ENCODE results near the gene SNCB. TPM values are rescaled to one million over a fixed set of nuclear protein-coding genes. Genes with fewer than 3 reads are reported as not detected.

SNCB gene
- total RNA-seq, result 0.12 and 0.13 TPM in 2 replicates

DNA sequence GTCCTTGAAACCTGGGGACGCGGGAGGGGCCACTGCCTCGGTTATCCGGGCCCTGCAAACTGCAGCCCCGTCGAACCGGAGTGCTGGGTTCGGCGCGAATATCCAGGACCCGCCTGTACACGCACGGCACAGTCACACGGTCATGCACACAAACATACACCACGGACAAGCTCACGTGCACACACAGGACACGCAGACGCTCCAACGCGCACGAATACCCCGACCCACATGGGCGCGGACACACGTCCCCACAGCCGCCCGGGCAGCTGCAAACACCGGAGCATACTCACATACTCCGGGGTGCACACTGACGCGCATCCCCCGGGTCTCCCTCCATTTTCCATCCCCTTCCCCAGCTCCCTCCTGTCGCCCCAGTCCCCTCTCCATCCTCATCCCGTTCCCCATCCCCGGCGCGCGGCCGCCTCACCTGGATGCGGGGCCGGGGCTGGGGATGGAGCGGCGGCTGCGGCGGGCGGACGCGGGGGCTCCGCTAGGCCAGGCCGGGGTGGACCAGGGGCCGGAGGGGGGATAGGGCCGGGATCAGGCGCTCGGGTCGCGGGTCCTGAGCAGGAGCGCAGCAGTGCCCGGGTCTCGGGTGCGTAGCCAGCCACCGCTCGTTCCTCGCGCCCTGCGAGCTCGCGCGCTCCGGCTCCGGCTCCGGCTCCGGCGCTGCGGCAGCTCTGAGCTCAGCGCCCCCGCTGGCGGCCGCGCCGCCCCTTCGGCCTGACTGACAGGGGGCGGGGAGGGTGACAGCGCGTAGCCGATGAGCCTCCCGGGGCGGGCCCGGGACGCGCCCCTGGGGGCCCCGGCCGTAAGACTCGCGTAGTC lies at the start of gene SNCB, which contains the start of gene EIF4E1B:
TSS of gene SNCB (minus strand) at position 682 of the 828 bp plus-strand sequence. CDS start 880 bp downstream, outside the sequence.
TSS of gene EIF4E1B (plus strand) at position 823 of the 828 bp plus-strand sequence. CDS start 12,113 bp downstream, outside the sequence.

DNA sequence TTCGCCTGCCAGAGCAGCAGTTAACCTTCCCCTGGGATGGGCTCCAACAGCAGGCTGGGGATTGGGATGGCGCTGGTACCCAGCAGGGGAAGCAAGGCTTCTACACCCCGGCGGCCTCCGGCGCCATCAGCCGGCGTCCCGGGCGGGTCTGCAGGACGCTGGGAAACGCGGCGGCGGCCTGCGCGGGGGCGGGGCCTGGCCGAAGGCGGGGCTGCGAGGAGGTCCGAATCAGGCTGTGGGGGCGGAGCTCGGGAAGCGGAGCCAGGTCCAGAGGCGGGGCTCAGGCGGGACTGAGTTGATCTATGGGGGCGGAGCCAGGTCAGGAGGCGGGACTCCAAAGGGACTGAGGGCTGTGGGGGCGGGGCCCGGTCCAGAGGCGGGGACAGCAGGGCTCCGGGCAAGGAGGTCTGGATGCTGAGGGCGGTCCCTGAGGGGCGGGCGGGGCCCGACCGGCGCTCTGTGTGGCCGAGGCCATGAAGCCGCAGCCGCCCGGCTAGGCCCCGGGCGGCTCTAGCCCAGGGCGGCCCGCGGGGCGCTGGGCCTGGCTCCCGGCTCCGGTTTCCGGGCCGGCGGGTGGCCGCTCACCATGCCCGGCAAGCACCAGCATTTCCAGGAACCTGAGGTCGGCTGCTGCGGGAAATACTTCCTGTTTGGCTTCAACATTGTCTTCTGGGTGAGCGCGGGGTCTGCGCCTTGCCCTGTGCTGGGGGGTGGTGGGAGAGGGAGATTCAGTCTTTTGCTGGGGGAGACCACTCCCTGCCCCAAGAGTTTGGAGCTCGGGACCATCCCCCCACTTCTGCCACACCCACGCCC lies 16.9 kb upstream of the SNCB start, which contains the start of gene TSPAN17:
TSS of gene TSPAN17 (plus strand) at position 455 of the 813 bp plus-strand sequence. CDS start at position 587, 132 bp downstream.

DNA sequence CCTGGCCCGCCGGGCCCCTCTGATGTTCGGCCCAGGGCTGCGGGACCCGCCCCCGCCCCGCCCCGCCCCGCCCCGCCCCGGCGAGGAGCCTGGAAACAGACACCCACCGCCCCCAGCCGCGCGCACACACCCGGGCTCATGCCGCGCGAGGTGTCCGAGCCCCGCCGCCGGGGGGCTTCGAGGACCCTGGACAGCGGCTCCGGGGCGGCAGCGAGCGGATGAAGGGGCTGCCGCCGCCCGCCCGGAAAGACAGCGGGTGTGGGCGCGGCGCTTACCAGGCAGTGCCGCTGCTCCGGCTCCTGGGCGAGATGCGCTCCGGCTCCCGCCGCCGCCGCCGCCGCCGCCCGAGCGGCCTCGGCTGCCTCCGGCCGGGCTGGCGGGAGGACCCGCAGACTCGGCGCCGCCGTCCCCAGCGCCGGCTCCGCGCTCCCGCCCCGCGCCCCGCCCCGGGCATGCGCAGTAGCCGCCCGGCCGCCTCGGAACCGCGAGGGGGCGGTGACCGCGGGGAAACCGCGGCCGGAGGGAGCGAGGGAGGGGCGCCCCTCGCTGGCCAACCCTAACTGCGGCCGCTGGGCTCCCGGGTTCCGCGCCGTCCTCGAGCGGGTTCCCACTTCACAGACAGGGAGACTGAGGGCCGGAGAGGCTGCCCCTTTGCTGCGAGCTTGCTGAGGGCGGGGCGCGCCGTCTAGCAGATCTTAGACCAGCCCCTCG lies 20.5 kb downstream of the SNCB start, which contains the start of gene GPRIN1:
TSS of gene GPRIN1 (minus strand) at position 433 of the 711 bp plus-strand sequence. CDS start 10,322 bp downstream, outside the sequence.

Other genes starting within 250 kb of the SNCB start
- gene NOP16, start 241.9 kb downstream of the SNCB start, total RNA-seq, result 8.1 and 17.3 TPM in 2 replicates
- 32.6 and 33.9 TPM in 2 replicates for gene HIGD2A, start 241.8 kb downstream of the SNCB start, total RNA-seq
- 155 and 185 TPM in 2 replicates for gene CLTB, start 214.0 kb downstream of the SNCB start, total RNA-seq
- 37.9 and 41.2 TPM in 2 replicates for gene FAF2, start 182.1 kb downstream of the SNCB start, total RNA-seq
- 1.2 and 2.0 TPM in 2 replicates for gene RNF44, start 93.1 kb downstream of the SNCB start, total RNA-seq
- not detected in 2 replicates for gene CDHR2, start 81.2 kb downstream of the SNCB start, total RNA-seq
- gene GPRIN1, start 20.4 kb downstream of the SNCB start, total RNA-seq, result 2.4 and 3.2 TPM in 2 replicates
- not detected in 2 replicates for gene EIF4E1B, start 141 bp upstream of the SNCB start, total RNA-seq
- 36.4 and 41.4 TPM in 2 replicates for gene TSPAN17, start 16.9 kb upstream of the SNCB start, total RNA-seq
- 0.12 and 0.40 TPM in 2 replicates for gene UNC5A, start 180.0 kb upstream of the SNCB start, total RNA-seq